OCI-LY1 (cell line): Measurements from ENCODE around the gene OR5P2.

ENCODE experiments used
- H2AFZ ChIP-seq: fragments of 200-600 bp; sonication (generic), shearing (Covaris generic); 2 replicates; pipeline ENCODE4 v1.6.0; 2014; ENCODE audit warnings: antibody characterized with exemption, mild to moderate bottlenecking, low read length
- H3F3A ChIP-seq: fragments of 200-600 bp; sonication (generic), shearing (Covaris generic); 2 replicates; pipeline ENCODE4 v1.6.0; 2014; ENCODE audit warnings: mild to moderate bottlenecking, antibody characterized with exemption, low read length, moderate library complexity; ENCODE audit not compliant: insufficient read depth
- H3K27ac ChIP-seq: fragments of 200-600 bp; sonication (generic); 2 replicates; pipeline ENCODE4 v1.5.1; 2014; ENCODE audit warnings: low read length, mixed run types, mild to moderate bottlenecking, low read depth; ENCODE audit not compliant: poor library complexity, severe bottlenecking
- H3K27me3 ChIP-seq: fragments of 200-600 bp; sonication (generic); 2 replicates; pipeline ENCODE4 v1.6.0; 2014; ENCODE audit warnings: antibody characterized with exemption, mild to moderate bottlenecking, low read length, moderate library complexity; ENCODE audit not compliant: insufficient read depth
- H3K36me3 ChIP-seq: fragments of 200-600 bp; sonication (generic); 2 replicates; pipeline ENCODE4 v1.6.1; 2014; ENCODE audit warnings: mild to moderate bottlenecking, antibody characterized with exemption, low read length, moderate library complexity, mixed read lengths; ENCODE audit not compliant: insufficient read depth
- H3K4me1 ChIP-seq: fragments of 200-600 bp; sonication (generic); 2 replicates; pipeline ENCODE4 v1.5.1; 2014; ENCODE audit warnings: mild to moderate bottlenecking, low read length, moderate library complexity; ENCODE audit not compliant: insufficient read depth, severe bottlenecking
- H3K4me2 ChIP-seq: fragments of 200-600 bp; sonication (generic), shearing (Covaris generic); 2 replicates; pipeline ENCODE4 v1.6.1; 2014; ENCODE audit warnings: low read length
- H3K4me3 ChIP-seq: fragments of 200-600 bp; sonication (generic); 2 replicates; pipeline ENCODE4 v1.5.1; 2014; ENCODE audit warnings: low read length, low read depth, mild to moderate bottlenecking, mixed read lengths; ENCODE audit not compliant: poor library complexity, severe bottlenecking
- H3K79me2 ChIP-seq: fragments of 200-600 bp; shearing (Covaris generic); 2 replicates; pipeline ENCODE4 v1.6.1; 2016; ENCODE audit warnings: mixed run types, low read length, mixed read lengths; ENCODE audit not compliant: insufficient read depth
- H3K9ac ChIP-seq: fragments of 200-600 bp; sonication (generic), shearing (Covaris generic); 2 replicates; pipeline ENCODE4 v1.6.1; 2014; ENCODE audit warnings: mild to moderate bottlenecking, low read length, mixed read lengths
- H3K9me2 ChIP-seq: fragments of 200-600 bp; sonication (generic), shearing (Covaris generic); 2 replicates; pipeline ENCODE4 v1.6.1; 2014; ENCODE audit warnings: low read depth, mild to moderate bottlenecking, low read length, mixed read lengths
- H3K9me3 ChIP-seq: fragments of 200-600 bp; shearing (Covaris generic); 2 replicates; pipeline ENCODE4 v1.6.1; 2014; ENCODE audit warnings: low read length, mixed read lengths
- H4K20me1 ChIP-seq: fragments of 200-600 bp; sonication (generic), shearing (Covaris generic); 2 replicates; pipeline ENCODE4 v1.6.0; 2016; ENCODE audit warnings: mild to moderate bottlenecking, low read length; ENCODE audit not compliant: insufficient read depth
- EZH2 ChIP-seq: fragments of 200-600 bp; sonication (generic), shearing (Covaris generic); IDR thresholded peaks from 2 replicates; pipeline ENCODE4 v1.8.0; 2017; ENCODE audit warnings: borderline replicate concordance, mixed run types, mild to moderate bottlenecking, antibody characterized with exemption, low read length, moderate library complexity, mixed read lengths
- TF ChIP-seq, protein P1 (sequence below): fragments of 200-600 bp; sonication (generic), shearing (Covaris generic); IDR thresholded peaks from 2 replicates; pipeline ENCODE4 v1.5.1; 2017; ENCODE audit warnings: mild to moderate bottlenecking, antibody characterized with exemption, low read length, moderate library complexity, mixed read lengths

Gene OR5P2, protein sequence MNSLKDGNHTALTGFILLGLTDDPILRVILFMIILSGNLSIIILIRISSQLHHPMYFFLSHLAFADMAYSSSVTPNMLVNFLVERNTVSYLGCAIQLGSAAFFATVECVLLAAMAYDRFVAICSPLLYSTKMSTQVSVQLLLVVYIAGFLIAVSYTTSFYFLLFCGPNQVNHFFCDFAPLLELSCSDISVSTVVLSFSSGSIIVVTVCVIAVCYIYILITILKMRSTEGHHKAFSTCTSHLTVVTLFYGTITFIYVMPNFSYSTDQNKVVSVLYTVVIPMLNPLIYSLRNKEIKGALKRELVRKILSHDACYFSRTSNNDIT

DNA sequence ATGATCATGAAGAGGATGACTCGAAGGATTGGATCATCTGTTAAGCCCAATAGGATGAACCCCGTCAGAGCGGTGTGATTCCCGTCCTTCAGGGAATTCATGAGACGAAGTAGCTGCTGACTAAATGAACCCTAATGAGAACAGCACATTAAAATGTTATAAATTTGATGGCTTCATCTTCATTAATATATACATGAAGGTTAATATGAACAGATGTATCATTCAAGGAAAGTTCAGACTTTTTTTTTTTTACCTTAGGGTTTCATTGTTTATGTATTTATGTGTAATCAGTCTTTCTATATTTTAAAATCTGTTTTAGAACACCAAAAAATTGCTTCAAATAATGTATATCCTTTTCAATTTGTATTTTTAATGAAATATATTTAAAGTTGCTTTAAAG, at the start of gene OR5P2:
OR5P2 (minus strand) TSS at position 101 of the 400 bp plus-strand sequence; CDS start at position 101, 0 bp downstream.
- H3K9me3 ChIP-seq, result no peaks in the 10 kb centered on the region
- H3K27ac ChIP-seq, result no peak within 1 kb of the TSS
- no peaks in the 10 kb centered on the region for H4K20me1 ChIP-seq
- no peak within 1 kb of the TSS for H3K4me3 ChIP-seq
- H3K79me2 ChIP-seq, result no peaks in the 10 kb centered on the region
- TF ChIP-seq, protein P1, sequence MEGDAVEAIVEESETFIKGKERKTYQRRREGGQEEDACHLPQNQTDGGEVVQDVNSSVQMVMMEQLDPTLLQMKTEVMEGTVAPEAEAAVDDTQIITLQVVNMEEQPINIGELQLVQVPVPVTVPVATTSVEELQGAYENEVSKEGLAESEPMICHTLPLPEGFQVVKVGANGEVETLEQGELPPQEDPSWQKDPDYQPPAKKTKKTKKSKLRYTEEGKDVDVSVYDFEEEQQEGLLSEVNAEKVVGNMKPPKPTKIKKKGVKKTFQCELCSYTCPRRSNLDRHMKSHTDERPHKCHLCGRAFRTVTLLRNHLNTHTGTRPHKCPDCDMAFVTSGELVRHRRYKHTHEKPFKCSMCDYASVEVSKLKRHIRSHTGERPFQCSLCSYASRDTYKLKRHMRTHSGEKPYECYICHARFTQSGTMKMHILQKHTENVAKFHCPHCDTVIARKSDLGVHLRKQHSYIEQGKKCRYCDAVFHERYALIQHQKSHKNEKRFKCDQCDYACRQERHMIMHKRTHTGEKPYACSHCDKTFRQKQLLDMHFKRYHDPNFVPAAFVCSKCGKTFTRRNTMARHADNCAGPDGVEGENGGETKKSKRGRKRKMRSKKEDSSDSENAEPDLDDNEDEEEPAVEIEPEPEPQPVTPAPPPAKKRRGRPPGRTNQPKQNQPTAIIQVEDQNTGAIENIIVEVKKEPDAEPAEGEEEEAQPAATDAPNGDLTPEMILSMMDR, result no peak
- no peak for TF ChIP-seq EZH2
- no peak within 1 kb of the TSS for H3K9ac ChIP-seq
- no peaks in the 10 kb centered on the region for H3K36me3 ChIP-seq
- no peaks in the 10 kb centered on the region for H3F3A ChIP-seq
- H3K4me1 ChIP-seq, result no peaks in the 10 kb centered on the region
- H2AFZ ChIP-seq, result no peak within 1 kb of the TSS
- no peaks in the 10 kb centered on the region for H3K9me2 ChIP-seq
- no peaks in the 10 kb centered on the region for H3K27me3 ChIP-seq
- H3K4me2 ChIP-seq, result no peak within 1 kb of the TSS

DNA sequence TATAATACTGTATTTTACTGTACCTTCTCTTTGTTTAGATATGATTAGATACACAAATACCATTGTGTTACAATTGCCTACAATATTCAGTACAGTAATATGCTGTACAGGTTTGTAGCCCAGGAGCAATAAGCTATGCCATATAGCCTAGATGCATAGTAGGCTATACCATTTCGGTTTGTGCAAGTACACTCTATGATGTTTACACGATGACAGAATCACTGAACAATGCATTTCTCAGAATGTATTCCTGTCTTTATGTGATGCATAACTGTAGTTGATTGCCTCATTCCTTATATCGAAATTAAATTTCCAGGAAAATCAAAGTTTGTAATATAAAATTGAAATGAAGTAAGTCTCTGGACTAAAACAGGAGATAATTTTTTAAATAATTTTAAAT, 49.3 kb upstream of the OR5P2 start:
- no peaks in the 10 kb centered on the region for H4K20me1 ChIP-seq
- no peak overlapping the region for H3K4me3 ChIP-seq
- H3K27me3 ChIP-seq, result no peaks in the 10 kb centered on the region
- H3F3A ChIP-seq, result no peaks in the 10 kb centered on the region
- no peak overlapping the region for H3K4me2 ChIP-seq
- no peaks in the 10 kb centered on the region for H3K79me2 ChIP-seq
- H3K9me2 ChIP-seq, result no peaks in the 10 kb centered on the region
- H3K36me3 ChIP-seq, result no peaks in the 10 kb centered on the region
- no peak overlapping the region for H3K27ac ChIP-seq
- H3K4me1 ChIP-seq, result no peaks in the 10 kb centered on the region
- H3K9me3 ChIP-seq, result no peaks in the 10 kb centered on the region
- H3K9ac ChIP-seq, result no peak overlapping the region
- TF ChIP-seq, protein P1, result no peak
- no peak for TF ChIP-seq EZH2
- H2AFZ ChIP-seq, result no peak overlapping the region

DNA sequence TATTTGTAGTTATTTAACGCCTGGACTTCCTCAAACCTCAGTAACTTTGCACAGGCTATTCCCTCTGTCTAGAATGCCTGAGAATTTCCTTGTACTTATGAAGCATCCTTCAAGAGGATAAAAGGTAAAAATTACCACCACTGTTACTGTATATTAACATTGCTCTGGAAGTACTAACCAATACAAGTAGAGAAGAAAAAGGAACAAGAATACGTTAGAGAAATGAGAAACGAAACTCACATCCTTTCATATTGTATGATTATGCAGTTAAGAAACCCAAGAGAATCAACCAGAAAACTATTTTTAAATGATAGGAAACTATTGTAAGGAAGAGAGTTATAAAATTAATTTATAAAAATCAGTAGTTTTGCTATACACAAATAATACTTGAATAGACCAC, 48.2 kb upstream of the OR5P2 start:
- no peaks in the 10 kb centered on the region for H3K27me3 ChIP-seq
- no peak overlapping the region for H3K4me2 ChIP-seq

More for the DNA sequence above, 48.2 kb upstream of the OR5P2 start:
- no peaks in the 10 kb centered on the region for H4K20me1 ChIP-seq
- no peaks in the 10 kb centered on the region for H3F3A ChIP-seq
- H3K4me3 ChIP-seq, result no peak overlapping the region
- no peak overlapping the region for H3K27ac ChIP-seq
- H3K79me2 ChIP-seq, result no peaks in the 10 kb centered on the region
- no peak overlapping the region for H2AFZ ChIP-seq
- no peaks in the 10 kb centered on the region for H3K36me3 ChIP-seq
- no peaks in the 10 kb centered on the region for H3K9me2 ChIP-seq
- H3K9ac ChIP-seq, result no peak overlapping the region
- H3K4me1 ChIP-seq, result no peaks in the 10 kb centered on the region
- TF ChIP-seq, protein P1, result no peak
- TF ChIP-seq EZH2, result no peak
- no peaks in the 10 kb centered on the region for H3K9me3 ChIP-seq
